K562 (cell line): Measurements from ENCODE around the gene PIP5K1B. TPM values are rescaled to one million over a fixed set of nuclear protein-coding genes. Genes with fewer than 3 reads are reported as not detected.
A peak's percentile ranks its signal among the peaks of the same experiment; 100 is the strongest.

Experiments
- CREM ChIP-seq: IDR thresholded peaks from 2 replicates; pipeline ENCODE4 v1.6.1; 2014; ENCODE audit warnings: antibody characterized with exemption, low read depth
- MYC ChIP-seq, 2 experiments: fragments of 250-450 bp in 1 of 2; sonication (Bioruptor Pico) in 1 of 2; IDR thresholded peaks; 2 replicates each; pipeline versions ENCODE4 v1.5.1 to v1.6.1; 2012 to 2021; ENCODE audit warnings: low read depth in 2 of 2, borderline replicate concordance in 1 of 2, improper control_type of control experiment in 1 of 2, low read length in 1 of 2, mild to moderate bottlenecking in 1 of 2, moderate library complexity in 1 of 2
- MYNN ChIP-seq, 2 experiments: sonication (generic); formaldehyde crosslinking in 1 of 2; IDR thresholded peaks; 2 replicates each; pipeline versions ENCODE4 v1.5.0 to v1.6.1; 2016 to 2020; ENCODE audit warnings: antibody characterized with exemption in 1 of 2, missing genetic modification reagents in 1 of 2
- SMC3 ChIP-seq: conservative IDR thresholded peaks from 2 replicates; pipeline ENCODE4 v1.6.1; 2011; ENCODE audit warnings: low read depth, low read length, improper control_type of control experiment; ENCODE audit not compliant: insufficient read depth
- TCF3 ChIP-seq: sonication (generic); formaldehyde crosslinking; IDR thresholded peaks from 2 replicates; pipeline ENCODE4 v1.4.0; 2020; ENCODE audit warnings: mild to moderate bottlenecking, missing genetic modification reagents
- TRIM28 ChIP-seq: fragments of 450-650 bp; IDR thresholded peaks from 2 replicates; pipeline ENCODE4 v1.6.1; 2017
- polyA plus RNA-seq, 8 experiments: library from polyadenylated mRNA; depleted of rRNA in 4 of 8; stranded (reverse) in 5 of 8; unstranded in 3 of 8; fragments of >200 nt; fragmentation: Nextera tagmentation in 2 of 8; fragmentation: Illumina TruSeq in 1 of 8; extraction: Ambion mirVana in 2 of 8; extraction: Trizol in 1 of 8; gene quantifications; 2 replicates each; pipeline versions ENCODE4 v1.2.1 to v1.2.3, GENCODE V29; 2011 to 2014; ENCODE audit warnings: inconsistent platforms in 1 of 8, missing spikeins in 1 of 8
- total RNA-seq, 7 experiments: library from RNA; depleted of rRNA in 6 of 7; stranded (reverse); fragments of >200 nt in 6 of 7; fragmentation: Illumina TruSeq in 2 of 7; extraction: Trizol in 2 of 7; gene quantifications; 2 replicates each; pipeline versions ENCODE4 v1.2.1 to v1.2.3, GENCODE V29; 2011 to 2021; ENCODE audit warnings: low replicate concordance in 1 of 7
- TF ChIP-seq, protein P1 (sequence below), 2 experiments: fragments of 450-650 bp; formaldehyde crosslinking in 1 of 2; IDR thresholded peaks; 2 replicates each; pipeline versions ENCODE4 v1.4.0 to v1.6.1; 2014 to 2020; ENCODE audit warnings: mild to moderate bottlenecking in 2 of 2, borderline replicate concordance in 1 of 2, low read depth in 1 of 2
- TF ChIP-seq, protein P2 (sequence below): fragments of 450-650 bp; formaldehyde crosslinking; IDR thresholded peaks from 2 replicates; pipeline ENCODE4 v1.4.0; 2020; ENCODE audit warnings: mild to moderate bottlenecking, mixed read lengths
- TF ChIP-seq, protein P3 (sequence below): fragments of 450-650 bp; formaldehyde crosslinking; IDR thresholded peaks from 2 replicates; pipeline ENCODE4 v1.4.0; 2020; ENCODE audit warnings: mild to moderate bottlenecking, moderate library complexity

PIP5K1B gene
- total and polyA plus RNA-seq, 9 of the 15 experiments (the other 6 are each of a cell fraction or from before 2014, with no cell fraction given), result 3.1 to 12.9 (median 7.4) TPM

DNA sequence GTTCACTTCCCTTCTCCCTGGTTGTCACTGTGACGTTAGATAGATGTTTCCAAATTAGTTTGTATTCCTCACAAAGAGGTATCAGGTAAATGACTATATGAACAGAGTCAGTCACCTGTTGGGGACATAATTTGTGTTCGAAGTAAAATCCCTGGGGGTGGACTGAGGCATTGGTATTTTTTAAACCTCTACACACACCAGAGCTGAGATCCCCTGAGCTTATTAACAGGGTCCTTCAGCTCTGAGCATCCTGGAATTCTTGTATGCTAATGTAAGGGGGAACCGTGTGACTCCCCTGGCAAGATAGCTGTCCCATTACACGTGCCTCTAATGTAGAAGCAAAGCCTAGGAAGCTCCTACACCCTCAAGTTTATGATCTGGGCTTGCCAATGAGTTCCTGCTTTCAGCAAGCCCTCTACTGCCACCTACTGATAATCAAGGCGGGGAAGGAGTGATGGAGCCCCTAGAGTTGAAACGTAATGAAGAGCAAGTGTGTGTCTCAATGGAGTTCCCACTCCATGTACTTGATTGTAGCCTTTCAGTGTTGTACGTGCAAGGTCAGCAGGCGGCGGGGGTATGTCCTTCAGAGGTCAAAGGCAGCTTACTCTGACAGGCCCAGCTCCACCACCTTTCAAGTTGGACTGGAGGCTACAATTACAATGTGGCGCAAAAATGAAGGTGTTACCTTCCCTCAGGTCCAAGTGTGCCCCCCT, 294.5 kb downstream of the PIP5K1B start (continued):
- TF ChIP-seq, protein P1, sequence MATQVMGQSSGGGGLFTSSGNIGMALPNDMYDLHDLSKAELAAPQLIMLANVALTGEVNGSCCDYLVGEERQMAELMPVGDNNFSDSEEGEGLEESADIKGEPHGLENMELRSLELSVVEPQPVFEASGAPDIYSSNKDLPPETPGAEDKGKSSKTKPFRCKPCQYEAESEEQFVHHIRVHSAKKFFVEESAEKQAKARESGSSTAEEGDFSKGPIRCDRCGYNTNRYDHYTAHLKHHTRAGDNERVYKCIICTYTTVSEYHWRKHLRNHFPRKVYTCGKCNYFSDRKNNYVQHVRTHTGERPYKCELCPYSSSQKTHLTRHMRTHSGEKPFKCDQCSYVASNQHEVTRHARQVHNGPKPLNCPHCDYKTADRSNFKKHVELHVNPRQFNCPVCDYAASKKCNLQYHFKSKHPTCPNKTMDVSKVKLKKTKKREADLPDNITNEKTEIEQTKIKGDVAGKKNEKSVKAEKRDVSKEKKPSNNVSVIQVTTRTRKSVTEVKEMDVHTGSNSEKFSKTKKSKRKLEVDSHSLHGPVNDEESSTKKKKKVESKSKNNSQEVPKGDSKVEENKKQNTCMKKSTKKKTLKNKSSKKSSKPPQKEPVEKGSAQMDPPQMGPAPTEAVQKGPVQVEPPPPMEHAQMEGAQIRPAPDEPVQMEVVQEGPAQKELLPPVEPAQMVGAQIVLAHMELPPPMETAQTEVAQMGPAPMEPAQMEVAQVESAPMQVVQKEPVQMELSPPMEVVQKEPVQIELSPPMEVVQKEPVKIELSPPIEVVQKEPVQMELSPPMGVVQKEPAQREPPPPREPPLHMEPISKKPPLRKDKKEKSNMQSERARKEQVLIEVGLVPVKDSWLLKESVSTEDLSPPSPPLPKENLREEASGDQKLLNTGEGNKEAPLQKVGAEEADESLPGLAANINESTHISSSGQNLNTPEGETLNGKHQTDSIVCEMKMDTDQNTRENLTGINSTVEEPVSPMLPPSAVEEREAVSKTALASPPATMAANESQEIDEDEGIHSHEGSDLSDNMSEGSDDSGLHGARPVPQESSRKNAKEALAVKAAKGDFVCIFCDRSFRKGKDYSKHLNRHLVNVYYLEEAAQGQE (IDR thresholded peaks at IDR 0.05; ENCODE audit: borderline replicate concordance), result peak; percentile 76
- TF ChIP-seq, protein P1 (CRISPR knock-in tag; IDR thresholded peaks at IDR 0.05; ENCODE audit: low read depth), result no peak
- TF ChIP-seq, protein P2, sequence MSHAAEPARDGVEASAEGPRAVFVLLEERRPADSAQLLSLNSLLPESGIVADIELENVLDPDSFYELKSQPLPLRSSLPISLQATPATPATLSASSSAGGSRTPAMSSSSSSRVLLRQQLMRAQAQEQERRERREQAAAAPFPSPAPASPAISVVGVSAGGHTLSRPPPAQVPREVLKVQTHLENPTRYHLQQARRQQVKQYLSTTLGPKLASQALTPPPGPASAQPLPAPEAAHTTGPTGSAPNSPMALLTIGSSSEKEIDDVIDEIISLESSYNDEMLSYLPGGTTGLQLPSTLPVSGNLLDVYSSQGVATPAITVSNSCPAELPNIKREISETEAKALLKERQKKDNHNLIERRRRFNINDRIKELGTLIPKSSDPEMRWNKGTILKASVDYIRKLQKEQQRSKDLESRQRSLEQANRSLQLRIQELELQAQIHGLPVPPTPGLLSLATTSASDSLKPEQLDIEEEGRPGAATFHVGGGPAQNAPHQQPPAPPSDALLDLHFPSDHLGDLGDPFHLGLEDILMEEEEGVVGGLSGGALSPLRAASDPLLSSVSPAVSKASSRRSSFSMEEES (CRISPR knock-in tag), result no peak
- TF ChIP-seq, protein P3, sequence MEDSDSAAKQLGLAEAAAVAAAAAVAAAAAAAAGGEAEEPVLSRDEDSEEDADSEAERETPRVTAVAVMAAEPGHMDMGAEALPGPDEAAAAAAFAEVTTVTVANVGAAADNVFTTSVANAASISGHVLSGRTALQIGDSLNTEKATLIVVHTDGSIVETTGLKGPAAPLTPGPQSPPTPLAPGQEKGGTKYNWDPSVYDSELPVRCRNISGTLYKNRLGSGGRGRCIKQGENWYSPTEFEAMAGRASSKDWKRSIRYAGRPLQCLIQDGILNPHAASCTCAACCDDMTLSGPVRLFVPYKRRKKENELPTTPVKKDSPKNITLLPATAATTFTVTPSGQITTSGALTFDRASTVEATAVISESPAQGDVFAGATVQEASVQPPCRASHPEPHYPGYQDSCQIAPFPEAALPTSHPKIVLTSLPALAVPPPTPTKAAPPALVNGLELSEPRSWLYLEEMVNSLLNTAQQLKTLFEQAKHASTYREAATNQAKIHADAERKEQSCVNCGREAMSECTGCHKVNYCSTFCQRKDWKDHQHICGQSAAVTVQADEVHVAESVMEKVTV, result peak; percentile 58; the same call in 1 of the 2 replicates
- peak; percentile 37; the same call in 1 of the 2 replicates for TF ChIP-seq TRIM28
- TF ChIP-seq TCF3 (CRISPR knock-in tag), result no peak
- 0 out of 2 replicates have a peak, but pooled peaks have one; percentile 21 for TF ChIP-seq MYNN (IDR thresholded peaks at IDR 0.05)
- no peak for TF ChIP-seq MYNN (CRISPR knock-in tag; IDR thresholded peaks at IDR 0.05)
- peak; percentile 37; the same call in 1 of the 2 replicates for TF ChIP-seq MYC (IDR thresholded peaks at IDR 0.05; ENCODE audit: low read depth, low read length)
- no peak for TF ChIP-seq MYC (CRISPR knock-in tag; IDR thresholded peaks at IDR 0.05; ENCODE audit: borderline replicate concordance, low read depth)
- no peak for TF ChIP-seq CREM
- TF ChIP-seq SMC3, result peak; percentile 77
